GM18511 (cell line): ENCODE results near the gene NANOS3.

Source experiments
- ATAC-seq: cut with Tn5 transposase; IDR thresholded peaks from one replicate; pipeline ENCODE4 v1.9.1; 2021; ENCODE audit warnings: mild to moderate bottlenecking, moderate library complexity; ENCODE audit not compliant: unreplicated experiment

NANOS3 gene

DNA sequence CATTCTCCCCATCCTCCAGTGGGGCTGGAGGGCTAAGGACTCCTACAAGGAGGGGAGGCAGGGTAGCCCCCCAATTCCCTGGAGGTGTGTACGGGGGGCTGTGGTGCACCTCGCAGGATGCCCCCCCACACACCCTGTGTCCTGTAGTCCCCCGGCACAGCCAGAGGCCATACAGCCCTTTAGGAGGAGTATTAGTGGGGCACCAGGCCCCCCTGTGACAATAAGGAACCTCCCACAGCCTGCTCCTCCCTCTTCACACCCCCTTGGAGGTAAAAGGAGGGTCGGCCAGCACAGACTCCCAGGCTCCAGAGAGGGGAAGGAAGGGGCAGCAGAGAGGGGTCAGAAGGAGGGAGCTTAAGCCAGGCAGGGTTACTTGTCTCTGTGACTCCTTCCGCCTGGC lies at the start of gene NANOS3:
Gene NANOS3, plus strand, starts transcription at position 301 of the 400 bp plus-strand sequence. CDS start 115 bp downstream, outside the sequence.
- ATAC-seq = no peak

DNA sequence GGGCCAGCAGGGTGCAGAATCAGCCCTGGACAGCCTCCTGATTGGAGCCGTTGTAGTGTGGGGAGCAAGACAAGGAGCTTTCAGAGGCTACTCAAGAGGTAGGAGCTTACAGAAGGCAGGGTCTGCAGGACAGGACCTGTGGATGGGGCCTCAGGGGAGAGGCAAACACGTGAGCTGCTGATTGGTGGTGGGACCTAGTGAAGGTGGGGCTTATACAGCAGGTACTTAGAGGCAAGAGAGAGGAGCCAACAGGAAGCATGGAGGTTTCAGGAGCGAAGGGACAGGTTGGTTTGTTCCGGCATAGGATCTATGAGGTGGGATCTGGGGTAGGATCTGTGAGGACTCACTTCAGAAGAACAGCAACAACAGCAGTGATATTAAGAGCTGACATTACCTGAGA lies 49.3 kb upstream of the NANOS3 start:
- ATAC-seq = no peak

DNA sequence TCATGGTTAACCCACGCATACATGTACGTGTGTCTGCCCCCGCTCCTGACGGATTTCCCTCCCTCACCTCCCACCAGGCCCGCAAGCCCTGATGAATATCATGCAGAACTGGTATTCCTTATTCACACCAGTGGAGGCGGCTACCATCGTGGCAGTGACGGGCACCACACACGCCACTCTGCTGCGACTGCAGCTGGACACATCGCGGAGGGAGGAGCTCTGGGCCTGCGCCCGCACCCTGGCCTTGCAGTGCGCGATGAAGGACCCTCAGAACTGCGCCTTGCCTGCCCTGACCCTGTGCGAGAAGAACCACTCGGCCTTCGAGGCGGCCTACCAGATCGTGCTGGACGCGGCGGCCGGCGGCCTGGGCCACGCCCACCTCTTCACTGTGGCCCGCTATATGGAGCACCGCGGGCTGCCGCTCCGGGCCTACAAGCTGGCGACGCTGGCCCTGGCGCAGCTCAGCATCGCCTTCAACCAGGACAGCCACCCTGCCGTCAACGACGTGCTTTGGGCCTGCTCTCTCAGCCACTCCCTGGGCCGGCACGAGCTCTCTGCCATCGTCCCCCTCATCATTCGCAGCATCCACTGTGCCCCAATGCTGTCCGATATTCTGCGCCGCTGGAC lies 46.7 kb upstream of the NANOS3 start:
- ATAC-seq = no peak

DNA sequence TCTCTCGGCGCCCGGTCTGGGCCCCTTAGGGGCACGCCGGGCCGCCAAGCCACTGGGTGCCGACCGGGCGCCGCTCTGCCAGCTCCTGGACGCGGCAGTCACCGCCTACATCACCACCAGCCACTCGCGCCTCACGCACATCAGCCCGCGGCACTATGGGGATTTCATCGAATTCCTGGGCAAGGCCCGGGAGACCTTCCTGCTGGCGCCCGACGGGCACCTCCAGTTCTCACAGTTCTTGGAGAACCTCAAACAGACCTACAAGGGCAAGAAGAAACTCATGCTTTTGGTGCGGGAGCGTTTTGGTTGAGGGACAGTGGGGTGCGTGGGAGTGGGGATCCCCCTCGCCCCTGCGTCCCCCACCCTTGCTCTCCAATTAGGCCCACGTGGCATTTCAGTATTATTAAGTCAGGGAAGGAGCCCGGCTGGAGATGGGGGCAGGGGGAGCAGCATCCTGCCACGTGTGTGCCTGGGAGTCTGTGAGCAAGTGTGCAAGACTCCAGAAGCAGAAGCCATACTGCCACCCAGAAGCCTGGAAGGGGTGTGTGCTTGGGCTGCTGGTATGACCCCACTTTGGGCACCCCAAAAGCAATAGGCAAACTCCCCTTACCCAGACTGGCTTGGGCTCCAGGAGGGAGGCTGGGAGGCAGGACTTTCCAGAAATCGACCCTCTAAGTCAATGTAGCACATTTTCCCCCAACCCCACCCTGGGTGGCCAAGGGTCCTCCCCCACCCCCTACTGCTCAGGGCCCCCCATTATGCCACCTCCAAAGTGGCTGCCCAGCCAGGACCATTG lies 46.0 kb upstream of the NANOS3 start:
- no peak for ATAC-seq

DNA sequence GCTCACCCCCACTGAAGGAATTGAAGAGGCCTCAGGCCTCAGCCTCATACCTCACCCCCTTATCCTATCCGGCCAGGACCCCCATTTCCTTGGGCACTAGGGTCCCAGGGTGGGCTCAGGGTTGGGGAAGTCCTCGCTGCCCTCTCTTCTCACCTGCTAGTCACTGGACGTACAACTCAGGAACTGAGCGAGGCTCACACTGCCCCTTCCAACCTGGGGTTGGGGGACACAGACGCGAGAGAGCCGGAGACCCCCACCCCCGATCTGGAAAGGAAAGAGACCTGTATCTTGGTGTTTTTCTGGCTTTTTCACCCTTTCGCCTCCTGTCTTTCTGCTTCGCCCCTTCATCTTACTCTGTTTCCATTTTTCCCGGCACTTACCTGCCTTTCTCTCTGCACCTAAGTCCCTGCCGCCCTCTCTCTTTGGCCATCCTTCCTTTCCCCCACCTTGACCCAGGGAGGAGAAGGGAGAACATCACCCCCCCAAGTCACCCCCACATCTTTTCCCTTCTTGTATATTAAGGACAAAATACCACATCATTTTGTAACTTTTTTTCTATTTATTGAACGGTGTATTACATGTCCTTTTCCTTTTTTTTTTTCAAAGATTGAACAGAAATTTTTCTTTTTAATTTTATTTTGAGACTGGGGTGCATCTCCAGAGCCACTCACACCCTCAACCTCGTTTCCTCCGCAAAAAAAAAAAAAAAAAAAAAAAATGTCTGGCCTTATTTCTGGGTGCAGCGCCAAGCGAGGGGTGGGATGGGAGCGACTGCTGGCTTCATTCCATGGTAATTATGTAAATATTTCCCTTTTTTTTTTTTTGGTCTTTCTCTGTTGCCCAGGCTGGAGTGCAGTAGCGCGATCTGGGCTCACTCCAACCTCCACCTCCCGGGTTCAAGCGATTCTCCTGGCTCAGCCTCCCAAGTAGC lies 45.1 kb upstream of the NANOS3 start:
- ATAC-seq = no peak

DNA sequence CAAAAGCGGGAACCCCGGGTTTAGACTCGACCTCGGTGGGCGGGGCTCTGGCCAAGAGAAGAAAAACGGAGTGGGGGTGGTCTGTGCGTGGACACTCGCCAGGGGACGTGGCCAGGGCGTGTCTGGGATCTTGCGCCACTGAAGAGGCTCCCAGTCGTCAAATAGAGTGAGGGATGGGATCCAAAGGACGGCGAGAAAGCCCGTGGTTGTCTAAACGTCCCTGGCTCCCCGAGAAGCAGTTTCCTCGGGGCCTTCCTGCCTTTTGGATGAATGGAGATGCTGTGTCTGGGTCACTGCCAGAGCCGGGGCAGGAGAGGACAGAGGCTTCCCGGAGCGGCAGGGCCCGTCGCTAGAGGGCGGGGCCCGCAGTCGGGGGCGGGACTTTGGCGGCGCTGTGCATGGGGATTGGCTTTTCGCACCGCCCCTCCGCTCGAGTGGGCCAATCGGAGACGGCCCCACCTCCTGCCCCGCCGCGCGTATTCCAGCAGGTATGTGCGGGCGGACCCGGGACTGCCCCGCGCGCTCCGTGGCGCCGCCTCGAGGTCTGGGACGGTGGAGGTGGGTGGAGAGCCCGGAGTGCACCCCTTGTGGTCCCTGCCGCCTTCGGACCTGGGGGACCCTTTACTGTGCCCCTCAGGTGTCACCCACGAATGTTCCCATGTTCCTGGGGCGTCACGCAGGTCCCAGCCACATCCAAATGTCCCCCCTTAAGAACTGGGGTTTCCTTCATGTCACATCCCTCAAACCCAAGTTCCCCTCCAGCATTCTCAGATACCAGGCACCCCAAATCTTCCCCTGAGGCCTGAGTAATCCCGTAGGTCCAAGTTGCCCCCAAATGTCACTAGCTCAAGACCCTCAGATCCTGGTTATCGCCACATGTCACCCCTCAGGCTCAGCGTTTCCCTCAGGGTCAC lies 43.3 kb upstream of the NANOS3 start:
- peak; percentile 85 for ATAC-seq

DNA sequence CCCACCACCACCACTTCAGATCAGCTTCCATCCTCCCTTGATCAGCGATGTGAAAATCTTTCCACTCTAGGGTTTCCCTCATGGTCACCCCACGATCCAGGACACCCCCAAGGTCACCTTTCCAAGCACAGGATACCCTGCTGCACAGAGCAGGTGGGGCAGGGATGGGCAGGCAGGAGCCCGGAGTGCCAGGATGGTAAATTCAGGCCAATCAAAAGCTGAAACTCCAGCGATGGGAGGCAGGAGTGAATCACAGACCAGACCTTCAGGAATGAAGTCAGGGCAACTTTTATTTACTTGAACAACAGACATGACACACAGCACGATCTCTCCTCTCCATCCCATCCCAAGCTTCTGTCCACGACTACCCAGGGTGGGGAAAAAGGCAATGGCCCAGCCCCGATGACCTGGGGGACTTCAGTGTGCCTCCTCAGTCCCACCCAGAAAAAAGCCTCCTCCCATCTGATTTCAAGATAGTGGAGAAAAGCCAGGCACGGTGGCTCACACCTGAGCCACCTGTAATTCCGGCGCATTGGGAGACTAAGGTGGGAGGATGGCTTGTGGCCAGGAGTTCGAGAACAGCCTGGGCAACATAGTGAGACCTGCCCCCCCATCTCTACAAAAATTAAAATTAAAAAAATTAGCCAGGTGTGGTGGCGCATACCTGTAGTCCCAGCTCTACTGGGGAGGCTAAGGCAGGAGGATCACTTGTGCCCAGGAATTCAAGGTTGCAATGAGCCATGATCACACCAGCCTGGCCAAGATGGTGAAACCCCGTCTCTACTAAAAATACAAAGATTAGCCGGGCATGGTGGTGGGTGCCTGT lies 42.5 kb upstream of the NANOS3 start:
- ATAC-seq = no peak

DNA sequence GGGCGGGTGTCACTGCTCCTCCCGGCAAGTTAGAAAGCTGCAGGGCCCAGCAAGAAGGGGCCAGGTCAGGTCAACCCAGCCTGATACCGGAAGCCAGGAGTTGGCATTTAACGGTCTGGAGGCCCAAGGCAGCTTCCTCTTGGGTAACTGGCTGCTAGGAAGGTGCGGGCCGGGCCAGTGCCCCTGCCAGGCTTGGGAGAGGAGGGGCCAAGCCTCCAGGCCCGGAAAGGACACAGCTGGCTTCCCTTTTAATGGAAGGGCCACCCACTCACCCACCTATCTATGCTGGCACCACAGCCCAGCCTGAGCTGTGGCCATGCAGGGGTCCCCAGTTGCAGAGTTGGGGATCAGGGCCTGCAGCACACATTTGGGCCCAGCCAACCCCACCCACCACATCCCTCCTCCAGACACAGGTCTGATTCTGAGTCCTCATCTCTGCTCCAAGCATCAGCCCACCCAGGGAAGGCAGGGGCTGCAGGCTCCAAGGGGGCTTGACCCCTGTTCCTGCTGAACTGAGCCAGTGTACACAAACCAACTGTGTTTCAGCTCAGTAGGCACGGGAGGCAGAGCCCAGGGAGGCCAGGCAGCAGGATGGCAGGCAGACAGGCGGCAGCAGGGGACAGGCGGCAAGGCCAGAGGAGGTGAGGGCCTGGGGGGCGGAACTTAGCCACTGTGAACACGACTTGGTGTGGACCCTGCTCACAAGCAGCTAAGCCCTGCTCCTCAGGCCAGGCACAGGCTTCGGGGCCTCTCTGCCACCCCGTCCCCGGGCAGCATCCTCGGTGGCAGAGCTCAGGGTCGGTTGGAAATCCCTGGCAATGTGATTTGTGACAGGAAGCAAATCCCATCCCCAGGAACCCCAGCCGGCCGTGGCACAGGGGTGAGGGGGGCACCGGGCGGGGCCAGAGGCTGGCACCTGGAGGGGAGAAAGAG lies 40.9 kb upstream of the NANOS3 start:
- ATAC-seq = no peak

DNA sequence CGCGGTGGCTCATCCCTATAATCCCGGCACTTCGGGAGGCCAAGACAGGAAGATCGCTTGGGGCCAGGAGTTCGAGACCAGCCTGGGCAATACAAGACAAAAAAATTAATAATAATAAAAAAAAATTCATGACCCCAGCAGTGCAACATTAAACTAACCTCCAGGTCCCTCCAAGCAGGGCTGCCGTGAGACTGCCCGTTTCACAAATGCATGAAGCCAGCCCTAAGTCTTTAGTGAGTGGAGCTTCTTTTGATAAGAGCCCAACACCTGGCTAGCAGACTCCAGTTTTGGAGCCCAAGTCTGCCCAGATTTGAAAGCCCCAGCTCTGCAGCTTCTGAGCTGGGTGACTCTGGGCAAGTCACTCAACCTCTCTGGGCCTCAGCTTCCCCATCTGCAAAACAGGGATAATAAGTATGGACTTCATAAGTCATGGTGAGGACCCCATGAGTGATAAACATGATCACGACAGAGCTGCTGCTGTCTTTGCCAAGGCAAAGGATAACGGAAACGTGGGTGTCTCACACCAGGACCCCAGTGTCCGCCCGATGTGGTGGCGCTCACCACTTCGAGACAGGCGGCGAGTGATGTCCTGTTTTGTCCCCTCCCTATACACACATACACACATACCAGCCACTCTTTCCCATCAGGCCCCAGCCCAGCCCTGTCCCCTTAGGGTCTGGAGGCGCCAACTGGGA lies 38.4 kb upstream of the NANOS3 start:
- no peak for ATAC-seq

DNA sequence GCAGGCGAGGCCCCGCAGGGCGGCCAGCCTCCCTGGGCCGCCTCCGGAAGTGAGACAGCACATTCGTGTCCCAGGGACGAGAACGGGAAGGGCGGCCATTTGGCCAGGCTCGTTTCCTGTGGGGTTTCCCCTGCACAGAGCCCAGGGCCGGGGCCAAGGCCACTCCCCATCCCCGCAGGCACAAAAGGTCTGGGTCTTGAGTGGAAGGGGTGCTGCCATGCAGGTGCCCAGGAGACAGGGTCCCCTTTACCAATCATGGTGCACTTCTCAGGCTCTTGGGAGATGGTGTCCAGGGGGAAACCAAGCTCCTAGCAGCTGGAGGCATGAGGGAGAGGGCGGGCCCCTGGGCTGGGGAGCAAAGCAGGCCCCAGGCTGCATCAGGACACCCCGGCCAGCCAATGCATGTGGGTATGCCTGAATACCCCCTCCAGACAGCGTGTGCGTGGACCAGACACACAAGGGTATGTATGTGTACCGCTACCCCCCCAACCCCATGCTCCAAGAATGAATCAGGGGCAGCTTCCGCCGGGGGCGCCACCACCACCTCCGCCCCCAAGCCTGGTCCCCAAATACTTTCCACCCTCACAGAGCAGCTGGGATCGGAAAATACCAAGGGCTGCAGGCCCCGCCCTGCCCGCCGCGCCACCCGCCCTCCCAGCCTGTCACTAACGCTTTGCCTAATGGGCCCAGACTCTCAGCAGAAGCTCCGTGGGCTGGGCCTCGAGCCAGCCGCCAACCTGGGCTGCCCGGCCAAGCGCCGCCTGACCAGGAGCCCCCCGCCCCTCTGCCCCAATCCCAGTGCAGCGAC lies 37.6 kb upstream of the NANOS3 start:
- peak; percentile 56 for ATAC-seq

DNA sequence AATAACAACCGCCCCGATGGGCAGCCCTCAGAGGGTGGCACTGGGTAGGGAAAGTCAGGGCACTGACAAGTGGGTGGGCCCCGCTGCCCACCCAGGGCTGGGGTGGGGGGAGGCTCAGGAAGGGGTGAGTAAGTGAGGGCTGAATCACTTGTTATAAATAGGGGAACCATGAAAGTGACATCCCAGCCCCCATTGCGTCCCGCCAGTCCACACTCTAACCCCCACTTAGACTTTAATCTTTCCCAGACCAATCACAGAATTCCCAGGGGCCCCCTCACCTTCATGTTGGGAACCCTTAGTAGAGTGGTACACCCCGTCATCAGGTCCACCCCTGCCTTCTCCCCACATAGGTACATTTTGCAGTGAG lies 37.0 kb upstream of the NANOS3 start:
- no peak for ATAC-seq

DNA sequence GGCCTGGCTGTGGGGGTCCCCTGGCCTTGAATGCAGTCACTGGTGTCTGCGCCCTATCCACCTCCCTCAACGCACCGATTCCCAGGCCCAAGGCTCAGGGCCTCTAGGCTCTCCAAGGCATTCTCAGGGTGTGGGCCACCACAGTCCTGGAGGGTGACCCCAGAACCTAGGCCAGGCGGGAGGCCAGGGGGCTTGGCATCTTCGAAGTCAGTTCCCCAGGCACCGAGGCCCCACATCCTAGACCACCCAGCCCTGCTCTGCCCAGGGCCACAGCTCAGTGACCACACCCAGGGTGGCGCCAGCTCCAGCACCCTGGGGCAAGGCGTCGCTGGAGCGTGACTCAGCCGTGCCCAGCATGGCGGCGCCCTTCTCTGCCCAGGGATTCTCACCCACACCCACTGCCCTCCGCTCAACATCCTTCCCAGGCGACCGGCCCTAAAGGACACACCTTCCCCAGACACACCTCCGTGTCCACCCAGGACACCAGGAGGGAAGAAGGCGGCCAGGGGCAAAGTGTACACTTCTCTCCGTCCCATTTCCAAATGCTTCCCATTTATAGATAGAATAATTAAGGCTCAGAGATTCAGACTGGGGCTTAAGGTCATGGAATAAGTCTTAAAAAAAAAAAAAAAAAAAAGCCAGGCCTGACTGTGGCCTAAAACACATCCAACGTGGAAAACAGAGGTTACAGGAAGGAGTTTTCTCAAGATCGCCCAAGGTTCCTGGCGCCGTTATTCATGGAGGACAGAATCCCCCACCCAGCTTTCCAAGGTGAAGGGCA lies 36.4 kb upstream of the NANOS3 start:
- no peak for ATAC-seq

DNA sequence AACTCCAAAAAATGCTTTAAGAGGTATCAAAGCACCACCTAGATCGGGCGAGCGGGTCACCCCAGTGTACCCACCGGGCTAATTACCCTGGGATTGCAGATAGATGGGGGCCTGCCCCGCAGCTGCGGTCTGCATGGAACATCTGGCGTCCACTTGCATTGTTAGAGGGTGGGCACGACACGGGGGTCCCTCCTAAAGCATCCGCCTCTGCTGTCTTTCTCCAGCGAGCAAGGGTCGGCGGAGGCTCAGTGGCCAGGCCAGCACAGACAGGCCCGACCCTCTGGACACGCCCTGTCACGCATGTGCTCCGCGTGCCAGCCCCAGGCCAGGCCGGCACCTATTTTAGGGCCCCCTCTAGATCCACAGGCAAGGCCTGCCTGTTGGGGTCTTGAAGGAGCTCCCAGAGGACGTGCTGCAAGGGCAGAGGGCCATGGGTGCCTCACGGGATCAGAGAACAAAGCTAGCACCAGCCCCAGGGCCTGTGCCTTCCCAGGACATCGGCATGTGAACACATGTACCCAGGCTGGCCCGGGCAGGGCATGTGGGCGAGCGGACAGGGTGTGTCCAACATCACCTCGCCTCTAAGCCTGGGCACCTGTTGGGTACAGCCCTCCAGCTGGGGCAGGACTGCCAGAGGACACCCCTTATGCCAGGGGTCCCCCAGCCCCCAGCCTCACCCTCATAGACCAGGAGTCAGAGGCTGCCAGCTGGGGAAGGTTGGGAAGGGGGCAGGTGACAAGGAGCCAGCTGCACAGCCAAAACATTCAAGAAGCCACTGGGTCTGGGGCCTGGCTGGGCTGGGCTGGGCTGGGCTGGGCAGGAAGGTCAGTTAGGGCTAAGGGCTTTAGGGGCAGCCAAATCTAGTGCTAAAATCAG lies 35.6 kb upstream of the NANOS3 start:
- no peak for ATAC-seq

DNA sequence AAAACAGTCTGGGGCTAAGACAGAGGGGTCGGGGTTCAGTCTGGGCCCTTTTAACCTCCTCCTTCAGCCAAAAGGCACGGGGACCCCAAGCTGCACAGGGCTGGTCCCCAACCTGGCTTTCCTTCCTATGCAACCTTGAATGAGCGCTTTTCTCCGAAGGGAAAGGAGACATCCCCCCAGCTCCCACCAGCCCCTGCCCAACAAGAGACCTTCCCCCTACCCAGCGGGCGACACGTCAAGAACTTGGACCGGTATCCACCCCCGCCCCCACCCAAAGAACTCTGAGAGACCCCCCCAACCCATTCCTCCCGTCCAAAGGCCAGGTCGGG lies 35.0 kb upstream of the NANOS3 start:
- ATAC-seq = no peak

DNA sequence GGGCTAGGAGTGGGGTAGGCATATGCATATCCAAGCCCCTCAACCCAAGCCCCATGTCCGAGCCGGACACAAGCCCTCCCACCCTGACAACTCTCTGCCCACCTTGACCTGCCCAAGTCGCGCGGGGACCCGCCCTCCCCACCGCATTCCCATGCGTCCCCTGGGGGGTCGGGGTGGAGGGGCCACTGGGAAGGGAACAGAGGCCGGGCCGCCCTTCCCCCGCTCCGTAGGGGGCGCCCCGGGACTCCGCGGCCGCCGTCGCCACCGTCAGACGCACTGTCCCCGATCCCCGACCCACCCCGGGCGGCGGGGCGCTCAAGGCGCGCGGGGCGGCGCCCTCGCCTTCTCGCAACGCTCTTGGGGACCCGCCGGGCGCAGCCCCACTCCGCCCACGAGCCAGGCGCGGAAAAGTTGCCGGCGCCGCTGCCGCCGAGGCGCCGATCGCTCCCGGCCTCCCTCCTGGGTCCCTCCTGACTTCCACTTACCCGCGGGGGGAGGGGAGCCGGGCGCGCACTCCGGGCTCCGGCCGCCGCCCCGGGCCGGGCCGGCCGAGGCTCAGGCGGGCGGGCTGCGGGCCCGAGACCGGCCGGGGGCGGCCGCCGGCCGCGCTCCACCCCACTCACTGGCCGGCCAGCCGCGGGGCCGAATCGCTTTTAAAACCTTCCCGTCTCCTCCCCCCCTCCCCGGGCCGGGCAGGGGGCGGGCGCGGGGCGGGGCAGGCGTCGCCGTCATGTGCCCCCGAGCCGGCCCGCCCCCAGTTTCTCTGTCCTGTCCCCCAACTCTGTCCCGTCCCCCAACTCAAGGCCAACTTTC lies 34.4 kb upstream of the NANOS3 start:
- no peak for ATAC-seq
